HepG2 (cell line): ENCODE data around the gene TNFAIP1. TPM values are rescaled to one million over a fixed set of nuclear protein-coding genes. Genes with fewer than 3 reads are reported as not detected.

Experiments
- ATAC-seq: fragments of 200-7000 bp; cut with Tn5 transposase; 3 replicates; pipeline ENCODE4 v1.9.1; 2020; ENCODE audit warnings: mild to moderate bottlenecking, moderate library complexity
- BruUV-seq: library from RNA; stranded (reverse); fragments of 400-500 nt; replicated peaks from 2 replicates; lab custom pipeline; 2021; lab: Mats Ljungman, UMichigan
- CTCF ChIA-PET: fragments of 300-600 bp; formaldehyde crosslinking; extraction: SDS; loops from one replicate; lab custom pipeline; 2021; ENCODE audit warnings: low total read pairs, inconsistent platforms, low intra/inter-chr PET ratio; lab: Yijun Ruan, JAX
- POLR2A ChIA-PET: fragments of 350-600 bp; sonication (Branson Sonifier 250); formaldehyde crosslinking; loops from one replicate; lab custom pipeline; 2020; ENCODE audit warnings: antibody characterized with exemption, inconsistent platforms; lab: Yijun Ruan, JAX
- DNase-seq: peaks from one replicate; pipeline ENCODE4 v3.0.0-alpha.2; 2015; ENCODE audit warnings: low spot score
- FAIRE-seq: peaks from 3 replicates; lab custom pipeline; 2011; peaks lifted over from hg19 to GRCh38; lab: Jason Lieb, UNC
- H2AFZ ChIP-seq: one replicate; pipeline ENCODE4 v1.6.1; 2011; ENCODE audit warnings: low read length, inconsistent platforms
- H3K27ac ChIP-seq: fragments of 300-600 bp; 3 replicates; pipeline ENCODE4 v1.8.0; 2011; ENCODE audit warnings: mixed run types, mild to moderate bottlenecking, mixed read lengths, low read length, inconsistent platforms; ENCODE audit not compliant: insufficient read depth; ENCODE audit errors: extremely low read length
- H3K27me3 ChIP-seq, 2 experiments: fragments of 200-600 bp in 1 of 2; 2 replicates in 1 of 2; 3 replicates in 1 of 2; pipeline versions ENCODE4 v1.6.0 to v1.8.0; 2011; ENCODE audit warnings: low read length in 2 of 2, mild to moderate bottlenecking in 2 of 2, moderate library complexity in 2 of 2, inconsistent platforms in 1 of 2; ENCODE audit not compliant: insufficient read depth in 2 of 2, control insufficient read depth in 1 of 2
- H3K36me3 ChIP-seq, 2 experiments: fragments of 200-600 bp in 1 of 2; replicated peaks in 1 of 2; 2 replicates in 1 of 2; 3 replicates in 1 of 2; pipeline versions ENCODE4 v1.5.1 to v1.8.0; 2011; ENCODE audit warnings: low read length in 2 of 2, inconsistent platforms in 1 of 2; ENCODE audit not compliant: insufficient read depth in 2 of 2, control insufficient read depth in 1 of 2
- H3K4me1 ChIP-seq: 2 replicates; pipeline ENCODE4 v1.5.1; 2012; ENCODE audit warnings: low read length, inconsistent platforms; ENCODE audit not compliant: insufficient read depth
- H3K4me2 ChIP-seq: 2 replicates; pipeline ENCODE4 v1.6.0; 2011; ENCODE audit warnings: low read depth, low read length, inconsistent platforms
- H3K4me3 ChIP-seq, 3 experiments: fragments of 200-600 bp in 1 of 3; sonication (generic), shearing (Covaris generic) in 1 of 3; replicated peaks in 1 of 3; 2 replicates each; pipeline ENCODE4 v1.5.1; 2011 to 2016; ENCODE audit warnings: low read length in 3 of 3, inconsistent platforms in 2 of 3, low read depth in 2 of 3, mild to moderate bottlenecking in 2 of 3, control low read depth in 1 of 3, mixed read lengths in 1 of 3; ENCODE audit not compliant: insufficient read depth in 1 of 3
- H3K79me2 ChIP-seq: one replicate; pipeline ENCODE4 v1.6.1; 2011; ENCODE audit warnings: low read length, inconsistent platforms; ENCODE audit not compliant: insufficient read depth
- H3K9ac ChIP-seq: 2 replicates; pipeline ENCODE4 v1.6.0; 2011; ENCODE audit warnings: mild to moderate bottlenecking, low read depth, low read length, inconsistent platforms; ENCODE audit not compliant: insufficient read depth
- H3K9me3 ChIP-seq: 2 replicates; pipeline ENCODE4 v1.5.1; 2012; ENCODE audit warnings: mild to moderate bottlenecking, low read length
- H4K20me1 ChIP-seq: 2 replicates; pipeline ENCODE4 v1.6.0; 2011; ENCODE audit warnings: inconsistent platforms, mild to moderate bottlenecking, low read length, moderate library complexity; ENCODE audit not compliant: insufficient read depth
- ARHGAP35 ChIP-seq: sonication (generic); formaldehyde crosslinking; IDR thresholded peaks from 2 replicates; pipeline ENCODE4 v1.9.0; 2022; ENCODE audit warnings: mild to moderate bottlenecking, inconsistent platforms, moderate library complexity, missing genetic modification reagents, borderline replicate concordance
- CHD2 ChIP-seq: IDR thresholded peaks from 2 replicates; pipeline ENCODE4 v1.6.1; 2011; ENCODE audit warnings: low read depth, low read length, improper control_type of control experiment
- MNT ChIP-seq: fragments of 450-650 bp; IDR thresholded peaks from 2 replicates; pipeline ENCODE4 v1.6.1; 2016
- REPIN1 ChIP-seq: sonication (generic); formaldehyde crosslinking; IDR thresholded peaks from 2 replicates; pipeline ENCODE4 v1.8.0; 2022; ENCODE audit warnings: missing genetic modification reagents, low read depth, mild to moderate bottlenecking, borderline replicate concordance
- RFX5 ChIP-seq: IDR thresholded peaks from 2 replicates; pipeline ENCODE4 v1.6.1; 2011; ENCODE audit warnings: low read depth, low read length, improper control_type of control experiment
- ZNF616 ChIP-seq: sonication (generic); formaldehyde crosslinking; IDR thresholded peaks from 2 replicates; pipeline ENCODE4 v1.5.0; 2020; ENCODE audit warnings: low read depth, mild to moderate bottlenecking, missing genetic modification reagents
- WGBS: methylation state at CpG from one replicate; pipeline ENCODE4 v1.1.6; 2017; ENCODE audit warnings: low lambda C conversion rate; 5-methylcytosine and 5-hydroxymethylcytosine counted together
- in situ Hi-C: cut with HindIII; loops from 2 replicates; pipeline ENCODE4 v1.10.0; 2017; ENCODE audit warnings: low pct_unique_long_range_greater_than_20kb; ENCODE audit not compliant: extremely low pct_ligation_motif_present
- intact Hi-C: fragments of 100-400 bp; cut with micrococcal nuclease; formaldehyde crosslinking; loops from one replicate; pipeline ENCODE4 v1.10.0; 2022; ENCODE audit not compliant: unreplicated experiment
- polyA plus RNA-seq, 8 experiments: library from polyadenylated mRNA; depleted of rRNA in 3 of 8; stranded (reverse) in 7 of 8; unstranded in 1 of 8; fragments of >200 nt; fragmentation: Illumina TruSeq in 4 of 8; extraction: Trizol in 4 of 8; gene quantifications; 2 replicates each; pipeline versions ENCODE4 v1.2.1 to v1.2.3, GENCODE V29; 2011 to 2016; ENCODE audit warnings: low read depth in 4 of 8, missing spikeins in 1 of 8, mixed read lengths in 1 of 8; ENCODE audit not compliant: insufficient read depth in 1 of 8
- total RNA-seq, 5 experiments: library from RNA; depleted of rRNA; stranded (reverse); fragments of >200 nt; fragmentation: Illumina TruSeq; extraction: Trizol; gene quantifications; 2 replicates each; pipeline ENCODE4 v1.2.3, GENCODE V29; 2016; ENCODE audit warnings: low read depth in 1 of 5
- TF ChIP-seq, protein P1 (sequence below): sonication (generic); formaldehyde crosslinking; IDR thresholded peaks from 2 replicates; pipeline ENCODE4 v1.5.0; 2020; ENCODE audit warnings: mild to moderate bottlenecking, missing genetic modification reagents, borderline replicate concordance

TNFAIP1 gene
- total and polyA plus RNA-seq, 2 of the 13 experiments (the other 11 are each of a cell fraction or from before 2014, with no cell fraction given) = 17.5 to 40.6 TPM

GRCh38 chr17:28390563-28390962 is 55.0 kb downstream of the TNFAIP1 start:
- H3K9ac ChIP-seq = no peak overlapping the region
- POLR2A ChIA-PET = no interaction called here
- intact Hi-C loops = no loop called here
- DNase-seq (no peak), FAIRE-seq (no peak), ATAC-seq (no peak)
- TF ChIP-seq MNT (no peak), ARHGAP35 (CRISPR knock-in tag) (no peak), CHD2 (no peak)
- H4K20me1 ChIP-seq = no peaks in the 10 kb centered on the region
- no peak overlapping the region for H3K4me3 ChIP-seq
- in situ Hi-C loops = no loop called here
- no peaks in the 10 kb centered on the region for H3K36me3 ChIP-seq
- no peak overlapping the region for H3K4me2 ChIP-seq
- BruUV-seq = no TSS peak
- H3K9me3 ChIP-seq = no peaks in the 10 kb centered on the region
- H3K27ac ChIP-seq = no peak overlapping the region
- H3K4me1 ChIP-seq = no peaks in the 10 kb centered on the region
- CTCF ChIA-PET = no interaction called here
- no peaks in the 10 kb centered on the region for H3K79me2 ChIP-seq
- 94% methylated on average over 2 of the region's 2 CpGs for WGBS
- no peaks in the 10 kb centered on the region for H3K27me3 ChIP-seq
- no peak overlapping the region for H2AFZ ChIP-seq

GRCh38 chr17:28390984-28391383 is 55.4 kb downstream of the TNFAIP1 start:
- ATAC-seq (no peak), DNase-seq (no peak), FAIRE-seq (no peak)
- TF ChIP-seq ZNF616 (CRISPR knock-in tag) (no peak), REPIN1 (CRISPR knock-in tag) (no peak), RFX5 (no peak)
- TF ChIP-seq, protein P1, sequence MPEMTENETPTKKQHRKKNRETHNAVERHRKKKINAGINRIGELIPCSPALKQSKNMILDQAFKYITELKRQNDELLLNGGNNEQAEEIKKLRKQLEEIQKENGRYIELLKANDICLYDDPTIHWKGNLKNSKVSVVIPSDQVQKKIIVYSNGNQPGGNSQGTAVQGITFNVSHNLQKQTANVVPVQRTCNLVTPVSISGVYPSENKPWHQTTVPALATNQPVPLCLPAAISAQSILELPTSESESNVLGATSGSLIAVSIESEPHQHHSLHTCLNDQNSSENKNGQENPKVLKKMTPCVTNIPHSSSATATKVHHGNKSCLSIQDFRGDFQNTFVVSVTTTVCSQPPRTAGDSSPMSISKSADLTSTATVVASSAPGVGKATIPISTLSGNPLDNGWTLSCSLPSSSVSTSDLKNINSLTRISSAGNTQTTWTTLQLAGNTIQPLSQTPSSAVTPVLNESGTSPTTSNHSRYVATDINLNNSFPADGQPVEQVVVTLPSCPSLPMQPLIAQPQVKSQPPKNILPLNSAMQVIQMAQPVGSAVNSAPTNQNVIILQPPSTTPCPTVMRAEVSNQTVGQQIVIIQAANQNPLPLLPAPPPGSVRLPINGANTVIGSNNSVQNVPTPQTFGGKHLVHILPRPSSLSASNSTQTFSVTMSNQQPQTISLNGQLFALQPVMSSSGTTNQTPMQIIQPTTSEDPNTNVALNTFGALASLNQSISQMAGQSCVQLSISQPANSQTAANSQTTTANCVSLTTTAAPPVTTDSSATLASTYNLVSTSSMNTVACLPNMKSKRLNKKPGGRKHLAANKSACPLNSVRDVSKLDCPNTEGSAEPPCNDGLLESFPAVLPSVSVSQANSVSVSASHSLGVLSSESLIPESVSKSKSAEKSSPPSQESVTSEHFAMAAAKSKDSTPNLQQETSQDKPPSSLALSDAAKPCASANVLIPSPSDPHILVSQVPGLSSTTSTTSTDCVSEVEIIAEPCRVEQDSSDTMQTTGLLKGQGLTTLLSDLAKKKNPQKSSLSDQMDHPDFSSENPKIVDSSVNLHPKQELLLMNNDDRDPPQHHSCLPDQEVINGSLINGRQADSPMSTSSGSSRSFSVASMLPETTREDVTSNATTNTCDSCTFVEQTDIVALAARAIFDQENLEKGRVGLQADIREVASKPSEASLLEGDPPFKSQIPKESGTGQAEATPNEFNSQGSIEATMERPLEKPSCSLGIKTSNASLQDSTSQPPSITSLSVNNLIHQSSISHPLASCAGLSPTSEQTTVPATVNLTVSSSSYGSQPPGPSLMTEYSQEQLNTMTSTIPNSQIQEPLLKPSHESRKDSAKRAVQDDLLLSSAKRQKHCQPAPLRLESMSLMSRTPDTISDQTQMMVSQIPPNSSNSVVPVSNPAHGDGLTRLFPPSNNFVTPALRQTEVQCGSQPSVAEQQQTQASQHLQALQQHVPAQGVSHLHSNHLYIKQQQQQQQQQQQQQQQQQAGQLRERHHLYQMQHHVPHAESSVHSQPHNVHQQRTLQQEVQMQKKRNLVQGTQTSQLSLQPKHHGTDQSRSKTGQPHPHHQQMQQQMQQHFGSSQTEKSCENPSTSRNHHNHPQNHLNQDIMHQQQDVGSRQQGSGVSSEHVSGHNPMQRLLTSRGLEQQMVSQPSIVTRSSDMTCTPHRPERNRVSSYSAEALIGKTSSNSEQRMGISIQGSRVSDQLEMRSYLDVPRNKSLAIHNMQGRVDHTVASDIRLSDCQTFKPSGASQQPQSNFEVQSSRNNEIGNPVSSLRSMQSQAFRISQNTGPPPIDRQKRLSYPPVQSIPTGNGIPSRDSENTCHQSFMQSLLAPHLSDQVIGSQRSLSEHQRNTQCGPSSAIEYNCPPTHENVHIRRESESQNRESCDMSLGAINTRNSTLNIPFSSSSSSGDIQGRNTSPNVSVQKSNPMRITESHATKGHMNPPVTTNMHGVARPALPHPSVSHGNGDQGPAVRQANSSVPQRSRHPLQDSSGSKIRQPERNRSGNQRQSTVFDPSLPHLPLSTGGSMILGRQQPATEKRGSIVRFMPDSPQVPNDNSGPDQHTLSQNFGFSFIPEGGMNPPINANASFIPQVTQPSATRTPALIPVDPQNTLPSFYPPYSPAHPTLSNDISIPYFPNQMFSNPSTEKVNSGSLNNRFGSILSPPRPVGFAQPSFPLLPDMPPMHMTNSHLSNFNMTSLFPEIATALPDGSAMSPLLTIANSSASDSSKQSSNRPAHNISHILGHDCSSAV (CRISPR knock-in tag) = no peak
- H3K27me3 ChIP-seq = no peaks in the 10 kb centered on the region
- WGBS = 78% methylated on average over 1 of the region's 1 CpG
- H2AFZ ChIP-seq = no peak overlapping the region
- H3K4me3 ChIP-seq = no peak overlapping the region
- H3K79me2 ChIP-seq = no peaks in the 10 kb centered on the region
- H4K20me1 ChIP-seq = no peaks in the 10 kb centered on the region
- intact Hi-C loops (no loop called here), in situ Hi-C loops (no loop called here)
- no peak overlapping the region for H3K9ac ChIP-seq
- CTCF ChIA-PET = no interaction called here
- POLR2A ChIA-PET = interaction anchor here (1.4 to 1.7 kb wide), 2 partner anchors 14 to 21 kb away, joined by 4 to 6 read pairs; partner anchors contain the start of gene VTN
- no peaks in the 10 kb centered on the region for H3K4me1 ChIP-seq
- BruUV-seq = no TSS peak
- H3K9me3 ChIP-seq = no peaks in the 10 kb centered on the region
- H3K36me3 ChIP-seq = no peaks in the 10 kb centered on the region
- no peak overlapping the region for H3K27ac ChIP-seq
- no peak overlapping the region for H3K4me2 ChIP-seq
